HG03342 (cell line): ENCODE results near the gene EDC3.
"Not testable (repeated sequence)": the region's sequence is repeated elsewhere in the genome, so short reads cannot be mapped to it uniquely, and the experiment has no call there.

Experiments
- ATAC-seq: cut with Tn5 transposase; IDR thresholded peaks from one replicate; pipeline ENCODE4 v1.9.1; 2021; ENCODE audit warnings: mild to moderate bottlenecking, moderate library complexity; ENCODE audit not compliant: unreplicated experiment

EDC3 gene

GRCh38 chr15:74612677-74613076 lies 83.1 kb downstream of the EDC3 start:
- no peak for ATAC-seq

- ATAC-seq: no peak
These were observed 84.0 kb downstream of the EDC3 start for GRCh38 chr15:74611834-74612233.

GRCh38 chr15:74611341-74611740 lies 84.5 kb downstream of the EDC3 start:
- no peak for ATAC-seq

GRCh38 chr15:74610302-74610951 lies 85.4 kb downstream of the EDC3 start:
- no peak for ATAC-seq

GRCh38 chr15:74609938-74610301 lies 85.9 kb downstream of the EDC3 start:
- ATAC-seq: no peak

GRCh38 chr15:74608786-74609185 lies 87.0 kb downstream of the EDC3 start:
- ATAC-seq: no peak

- no peak for ATAC-seq
These were observed 90.1 kb downstream of the EDC3 start for GRCh38 chr15:74605795-74606150.

GRCh38 chr15:74604983-74605794 lies 90.6 kb downstream of the EDC3 start:
- no peak for ATAC-seq

- ATAC-seq: no peak
These were observed 91.8 kb downstream of the EDC3 start for GRCh38 chr15:74603789-74604705.

- no peak for ATAC-seq
These were observed 92.6 kb downstream of the EDC3 start for GRCh38 chr15:74603026-74603788.

GRCh38 chr15:74599156-74599555 lies 96.7 kb downstream of the EDC3 start:
- no peak for ATAC-seq

- ATAC-seq: peak; percentile 87
These were observed 97.5 kb downstream of the EDC3 start for GRCh38 chr15:74598126-74598842.

GRCh38 chr15:74597146-74597705 lies 98.6 kb downstream of the EDC3 start:
- ATAC-seq: not testable (repeated sequence)

GRCh38 chr15:74596736-74597135 lies 99.1 kb downstream of the EDC3 start:
- not testable (repeated sequence) for ATAC-seq

- ATAC-seq: no peak
These were observed 100.6 kb downstream of the EDC3 start for GRCh38 chr15:74595271-74595670.

- no peak for ATAC-seq
These were observed 101.4 kb downstream of the EDC3 start for GRCh38 chr15:74594455-74594854.

GRCh38 chr15:74593122-74593521 lies 102.7 kb downstream of the EDC3 start:
- no peak for ATAC-seq

GRCh38 chr15:74592222-74592621 lies 103.6 kb downstream of the EDC3 start:
- ATAC-seq: no peak

- no peak for ATAC-seq
These were observed 106.0 kb downstream of the EDC3 start for GRCh38 chr15:74589826-74590225.

GRCh38 chr15:74585857-74586256 lies 110.0 kb downstream of the EDC3 start:
- ATAC-seq: no peak
